ENCODE measurements around the gene SFRP2.

SFRP2 gene, protein sequence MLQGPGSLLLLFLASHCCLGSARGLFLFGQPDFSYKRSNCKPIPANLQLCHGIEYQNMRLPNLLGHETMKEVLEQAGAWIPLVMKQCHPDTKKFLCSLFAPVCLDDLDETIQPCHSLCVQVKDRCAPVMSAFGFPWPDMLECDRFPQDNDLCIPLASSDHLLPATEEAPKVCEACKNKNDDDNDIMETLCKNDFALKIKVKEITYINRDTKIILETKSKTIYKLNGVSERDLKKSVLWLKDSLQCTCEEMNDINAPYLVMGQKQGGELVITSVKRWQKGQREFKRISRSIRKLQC

DNA sequence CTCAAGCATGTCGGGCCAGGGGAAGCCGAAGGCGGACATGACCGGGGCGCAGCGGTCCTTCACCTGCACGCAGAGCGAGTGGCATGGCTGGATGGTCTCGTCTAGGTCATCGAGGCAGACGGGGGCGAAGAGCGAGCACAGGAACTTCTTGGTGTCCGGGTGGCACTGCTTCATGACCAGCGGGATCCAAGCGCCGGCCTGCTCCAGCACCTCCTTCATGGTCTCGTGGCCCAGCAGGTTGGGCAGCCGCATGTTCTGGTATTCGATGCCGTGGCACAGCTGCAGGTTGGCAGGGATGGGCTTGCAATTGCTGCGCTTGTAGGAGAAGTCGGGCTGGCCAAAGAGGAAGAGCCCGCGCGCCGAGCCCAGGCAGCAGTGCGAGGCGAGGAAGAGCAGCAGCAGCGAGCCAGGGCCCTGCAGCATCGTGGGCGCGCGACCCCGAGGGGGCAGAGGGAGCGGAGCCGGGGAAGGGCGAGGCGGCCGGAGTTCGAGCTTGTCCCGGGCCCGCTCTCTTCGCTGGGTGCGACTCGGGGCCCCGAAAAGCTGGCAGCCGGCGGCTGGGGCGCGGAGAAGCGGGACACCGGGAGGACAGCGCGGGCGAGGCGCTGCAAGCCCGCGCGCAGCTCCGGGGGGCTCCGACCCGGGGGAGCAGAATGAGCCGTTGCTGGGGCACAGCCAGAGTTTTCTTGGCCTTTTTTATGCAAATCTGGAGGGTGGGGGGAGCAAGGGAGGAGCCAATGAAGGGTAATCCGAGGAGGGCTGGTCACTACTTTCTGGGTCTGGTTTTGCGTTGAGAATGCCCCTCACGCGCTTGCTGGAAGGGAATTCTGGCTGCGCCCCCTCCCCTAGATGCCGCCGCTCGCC is at the start of gene SFRP2:
Gene SFRP2, minus strand, starts transcription at position 671 of the 864 bp plus-strand sequence. Its CDS starts 248 bp downstream, at position 423.
- no peak for DNase-seq (ENCODE audit: low spot score)

GRCh38 chr4:153838564-153838963 is 49.7 kb upstream of the SFRP2 start:
- no peak for DNase-seq (ENCODE audit: low spot score)

DNA sequence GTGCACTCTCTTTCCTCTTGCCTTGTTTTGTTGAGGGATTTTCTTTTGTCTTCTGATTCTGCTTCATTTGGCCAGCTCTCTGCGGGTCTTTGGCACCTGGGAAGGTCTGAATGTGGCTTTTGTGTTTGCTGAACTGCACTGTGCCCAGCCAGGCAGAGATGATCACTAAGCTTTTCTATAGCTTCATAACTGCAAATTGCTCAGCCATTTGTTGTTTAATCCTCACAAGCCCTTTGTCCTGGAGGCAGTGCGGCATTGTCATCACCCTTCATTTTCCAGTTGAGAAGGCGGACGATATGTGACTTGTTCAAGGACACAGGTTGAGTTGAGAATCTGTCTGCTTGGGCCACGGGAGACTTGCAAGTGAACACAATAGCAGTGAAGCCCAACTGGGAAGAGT is 46.0 kb upstream of the SFRP2 start:
- no peak for DNase-seq (ENCODE audit: low spot score)

DNA sequence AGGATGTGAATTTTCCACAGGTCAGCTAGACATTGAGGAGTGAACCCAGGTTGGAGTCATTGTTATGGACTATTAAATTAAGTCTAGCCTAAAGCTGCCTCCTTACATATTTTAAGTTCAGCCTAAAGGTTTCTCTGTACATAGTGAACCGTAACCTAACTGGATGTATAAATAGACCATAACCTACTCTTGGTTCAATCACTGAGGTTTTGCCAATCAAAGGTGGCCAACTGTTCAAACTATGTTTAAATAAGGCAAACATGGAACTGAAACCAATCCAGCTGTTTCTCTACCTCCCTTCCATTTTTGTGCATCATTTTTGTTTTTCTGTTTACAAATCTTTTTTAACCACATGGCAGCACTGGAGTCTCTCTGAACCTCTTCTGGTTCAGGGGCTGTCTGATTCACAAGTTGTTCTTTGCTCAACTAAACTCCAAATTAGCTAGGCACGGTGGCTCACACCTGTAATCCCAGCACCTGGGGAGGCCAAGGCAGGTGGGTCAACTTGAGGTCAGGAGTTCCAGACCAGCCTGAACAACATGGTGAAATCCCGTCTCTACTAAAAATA is 43.9 kb upstream of the SFRP2 start:
- DNase-seq (ENCODE audit: low spot score): no peak

DNA sequence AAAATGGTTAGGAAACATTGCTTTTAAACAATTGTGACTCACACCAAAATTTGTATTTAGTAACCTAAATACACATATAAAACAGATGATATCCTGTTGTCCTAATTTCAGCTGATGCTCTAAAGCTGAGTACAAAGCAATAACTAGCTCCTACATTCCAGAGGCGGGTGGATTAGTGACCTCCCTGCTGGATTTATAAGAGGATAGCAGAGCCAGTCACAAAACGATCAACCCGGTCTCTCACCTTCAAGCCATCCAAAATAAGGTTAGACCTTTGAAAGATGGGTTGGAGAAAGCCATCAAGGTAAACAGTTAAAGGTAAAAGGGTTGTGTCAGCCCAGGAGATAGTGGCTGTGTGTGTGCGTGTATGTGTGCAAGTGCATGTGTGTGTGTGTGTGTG is 43.2 kb upstream of the SFRP2 start:
- no peak for DNase-seq (ENCODE audit: low spot score)

GRCh38 chr4:153831245-153831644 is 42.4 kb upstream of the SFRP2 start:
- no peak for DNase-seq (ENCODE audit: low spot score)

GRCh38 chr4:153825691-153826090 is 36.8 kb upstream of the SFRP2 start:
- DNase-seq (ENCODE audit: low spot score): no peak

DNA sequence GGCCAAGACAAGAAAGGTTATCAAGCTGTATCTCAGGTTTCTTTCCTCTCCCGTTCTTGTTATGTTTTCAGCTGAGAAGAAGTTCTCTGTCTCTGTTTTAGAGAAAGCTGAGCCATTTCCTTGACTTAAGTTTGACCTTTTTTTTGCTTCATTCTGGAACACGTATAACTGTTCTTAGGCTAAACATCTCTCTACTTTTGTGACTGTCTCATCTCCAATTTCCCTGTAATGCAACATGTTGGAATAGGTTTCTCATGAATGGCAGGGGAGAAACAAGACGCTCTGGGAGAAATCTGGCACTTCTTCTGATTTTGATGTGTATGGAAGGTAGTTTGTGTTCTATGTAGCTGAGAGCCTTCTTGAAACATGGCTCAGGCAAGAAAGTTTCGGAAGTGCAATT is 36.2 kb upstream of the SFRP2 start:
- DNase-seq (ENCODE audit: low spot score): no peak

DNA sequence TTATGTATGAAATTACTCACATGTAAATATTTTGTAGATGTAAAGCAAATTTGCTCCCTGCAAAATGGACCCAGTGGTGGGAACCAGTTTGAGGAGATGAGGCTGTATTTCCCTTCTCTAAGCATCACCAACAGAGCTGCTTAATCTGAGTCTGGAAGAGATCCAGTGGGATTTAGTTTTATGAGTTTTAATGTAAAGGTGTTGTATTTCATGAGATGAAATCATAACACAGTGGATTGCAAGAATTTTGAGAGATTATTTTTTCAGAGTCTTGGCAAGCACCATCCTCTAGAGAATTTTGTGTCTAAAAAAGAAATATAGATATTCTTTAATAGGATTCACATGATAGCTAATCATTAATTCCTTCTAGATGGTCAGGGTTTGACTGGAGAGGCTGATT is 35.6 kb upstream of the SFRP2 start:
- DNase-seq (ENCODE audit: low spot score): no peak

DNA sequence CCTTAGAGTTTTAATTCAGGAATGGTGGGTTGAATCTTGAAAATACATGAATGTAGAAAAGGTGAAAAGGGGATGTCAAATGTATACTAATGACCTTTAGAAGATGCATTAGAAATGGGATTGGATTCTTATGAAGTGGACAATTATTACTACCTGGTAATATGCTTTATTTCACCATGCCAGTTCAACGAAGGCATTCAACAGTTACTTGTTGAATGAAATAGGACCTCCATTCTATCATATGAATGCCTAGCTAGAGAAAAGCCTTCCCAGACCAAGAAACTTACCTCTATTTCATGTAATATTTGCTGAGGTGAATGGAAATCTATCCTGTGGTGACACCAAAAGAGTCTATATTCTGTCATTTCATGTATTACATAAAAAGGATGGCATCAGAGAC is 34.6 kb upstream of the SFRP2 start:
- no peak for DNase-seq (ENCODE audit: low spot score)

DNA sequence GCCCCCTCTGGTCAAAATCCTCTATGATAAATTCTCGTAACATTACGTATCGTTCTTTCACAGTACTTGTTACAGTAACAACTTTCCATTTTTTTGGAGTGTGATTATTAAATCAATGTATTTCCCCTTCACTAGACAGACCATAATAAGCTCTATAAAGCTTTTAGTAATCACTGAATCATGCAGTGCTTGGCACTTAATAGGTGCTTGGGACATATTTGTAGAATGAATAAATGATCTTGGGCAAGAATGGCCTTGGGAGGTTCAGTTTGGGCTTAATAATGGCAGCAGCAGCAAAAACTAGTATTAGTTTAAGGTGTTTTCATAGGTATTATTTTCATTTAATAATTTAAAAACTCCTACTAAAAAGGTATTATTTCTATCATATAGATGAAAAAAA is 33.4 kb upstream of the SFRP2 start:
- DNase-seq (ENCODE audit: low spot score): no peak

DNA sequence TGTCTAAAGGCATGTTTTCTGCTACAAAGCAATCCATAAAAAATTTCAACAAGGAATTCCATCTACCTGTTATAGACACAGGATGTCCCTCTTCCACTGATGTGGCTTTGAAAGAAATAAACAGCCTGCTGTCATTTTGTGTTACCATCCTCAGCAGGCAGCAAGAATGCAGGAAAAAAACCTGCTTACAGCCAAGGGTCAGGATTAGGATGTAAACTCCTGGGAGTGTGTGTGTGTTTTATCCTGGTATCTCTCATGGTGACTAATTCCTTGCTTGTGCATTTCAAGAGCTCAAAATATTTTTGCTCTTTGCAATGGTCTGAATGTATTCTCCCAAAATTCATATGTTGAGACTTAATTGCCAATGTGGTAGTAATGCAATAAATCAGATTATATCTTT is 28.6 kb upstream of the SFRP2 start:
- no peak for DNase-seq (ENCODE audit: low spot score)

- DNase-seq (ENCODE audit: low spot score): no peak
Observed at GRCh38 chr4:153816542-153816941, 27.7 kb upstream of the SFRP2 start.

DNA sequence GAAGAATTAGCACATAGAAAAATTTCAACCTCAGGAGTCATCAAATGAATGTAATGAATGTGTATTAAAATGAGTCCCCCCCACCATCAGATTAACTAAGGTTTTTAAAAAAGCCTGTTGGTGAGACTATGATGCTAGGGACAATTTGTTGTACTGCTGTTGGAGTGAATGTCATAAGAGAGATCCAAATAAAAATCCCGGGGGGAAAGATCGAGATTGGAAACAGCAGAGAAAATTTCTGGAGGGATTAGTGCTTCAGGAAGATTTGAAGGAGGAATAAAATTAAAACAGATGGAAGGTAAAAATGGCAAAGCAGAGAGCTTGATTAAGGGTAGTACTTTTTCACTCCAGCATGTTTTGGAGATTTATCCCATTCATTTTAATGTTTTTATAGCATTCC is 25.9 kb upstream of the SFRP2 start:
- no peak for DNase-seq (ENCODE audit: low spot score)

DNA sequence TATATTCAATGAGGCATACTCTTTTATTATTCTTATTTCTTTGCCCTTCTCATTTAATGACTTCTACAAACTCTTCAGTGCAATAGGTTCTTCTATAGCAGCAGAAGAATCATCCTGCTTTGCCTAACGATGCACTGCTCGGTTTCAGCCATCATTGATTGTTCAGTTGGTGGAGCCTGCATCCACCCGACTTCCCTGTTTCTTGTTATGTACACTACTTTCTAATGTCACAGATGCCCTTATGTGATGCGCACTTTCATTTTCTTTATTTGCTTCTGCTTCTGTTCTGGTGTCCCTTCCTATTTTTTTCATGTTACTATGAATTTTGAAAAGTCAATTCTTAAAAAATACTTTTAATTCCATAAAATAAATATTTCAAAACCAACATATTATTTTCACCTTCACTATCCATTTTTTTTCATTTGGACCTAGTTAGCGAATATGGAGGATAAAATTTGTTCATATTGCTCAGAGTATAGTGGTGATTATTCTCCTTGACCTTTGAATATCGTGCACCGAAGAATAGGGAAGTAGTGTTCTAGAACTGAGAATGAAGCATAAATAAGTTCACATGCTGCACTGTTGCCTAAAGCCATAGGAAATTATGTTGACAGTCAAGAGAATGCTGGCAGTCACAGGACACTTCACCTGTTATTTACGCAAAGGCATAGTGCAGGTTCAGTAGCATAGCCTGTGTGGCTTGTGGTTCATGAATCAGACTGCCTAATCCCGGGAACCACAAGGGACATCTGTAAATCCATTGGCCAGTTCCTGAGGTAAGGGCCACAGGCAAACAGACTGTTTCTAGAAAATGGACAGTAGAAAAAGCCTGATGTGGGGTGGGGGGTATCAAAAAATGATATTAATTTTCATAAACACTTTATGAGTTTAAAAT is 21.3 kb upstream of the SFRP2 start:
- DNase-seq (ENCODE audit: low spot score): no peak

DNA sequence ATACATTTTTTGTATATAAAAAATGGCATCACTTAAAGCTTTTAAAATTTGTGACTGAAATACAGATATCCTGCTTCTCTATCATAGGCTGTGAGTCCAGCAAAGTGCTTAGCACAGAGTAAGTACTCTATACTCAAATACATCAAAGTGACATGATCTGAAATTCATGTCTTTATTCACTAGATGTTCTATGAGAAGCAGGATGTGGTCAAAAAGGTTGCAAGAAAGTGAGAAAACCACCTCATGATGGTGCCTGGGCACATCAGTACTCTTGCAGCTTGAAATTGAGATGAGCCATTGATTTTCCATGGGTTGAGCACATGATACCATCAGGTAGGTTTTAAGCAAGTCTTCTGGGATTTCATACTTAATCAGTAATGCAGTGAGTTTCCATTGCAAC is 20.4 kb upstream of the SFRP2 start:
- DNase-seq (ENCODE audit: low spot score): no peak

DNA sequence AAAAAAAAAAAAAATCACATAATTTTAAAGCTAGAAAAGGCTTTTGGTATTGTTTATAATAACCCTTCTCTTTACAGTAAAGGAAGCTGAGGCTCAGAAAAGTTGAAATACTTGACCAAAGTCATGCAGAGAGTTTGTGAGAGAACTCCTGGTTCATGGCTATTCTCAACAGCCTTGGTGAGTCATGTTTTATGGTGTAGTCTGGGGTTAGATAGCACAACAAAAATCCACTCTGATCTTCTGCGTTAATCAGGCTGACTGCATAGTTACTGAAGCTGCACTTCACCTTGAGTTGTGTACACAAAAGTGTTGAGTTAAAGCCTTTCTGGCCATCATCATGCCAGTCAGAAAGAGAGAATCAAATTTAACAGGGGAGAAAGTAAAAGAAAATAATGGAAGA is 19.3 kb upstream of the SFRP2 start:
- DNase-seq (ENCODE audit: low spot score): no peak

DNA sequence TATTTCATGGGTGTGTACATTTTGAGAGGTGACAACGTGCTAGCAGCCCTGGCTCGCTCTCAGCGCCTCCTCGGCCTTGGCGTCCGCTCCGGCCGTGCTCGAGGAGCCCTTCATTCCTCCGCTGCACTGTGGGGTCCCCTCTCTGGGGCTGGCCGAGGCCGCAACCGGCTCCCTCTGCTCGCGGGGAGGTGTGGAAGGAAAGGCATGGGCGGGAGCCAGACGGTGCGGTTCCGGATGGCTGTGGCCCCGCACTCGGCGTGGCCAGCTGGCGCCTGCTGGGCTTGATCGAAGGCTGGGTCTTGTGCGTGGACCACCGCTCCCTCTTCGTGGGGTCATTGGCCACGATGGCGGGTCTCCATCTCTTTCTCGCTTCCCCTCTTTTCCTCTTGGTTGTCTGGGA is 17.2 kb upstream of the SFRP2 start:
- no peak for DNase-seq (ENCODE audit: low spot score)

- DNase-seq (ENCODE audit: low spot score): no peak
Observed at GRCh38 chr4:153804722-153805121, 15.8 kb upstream of the SFRP2 start.

DNA sequence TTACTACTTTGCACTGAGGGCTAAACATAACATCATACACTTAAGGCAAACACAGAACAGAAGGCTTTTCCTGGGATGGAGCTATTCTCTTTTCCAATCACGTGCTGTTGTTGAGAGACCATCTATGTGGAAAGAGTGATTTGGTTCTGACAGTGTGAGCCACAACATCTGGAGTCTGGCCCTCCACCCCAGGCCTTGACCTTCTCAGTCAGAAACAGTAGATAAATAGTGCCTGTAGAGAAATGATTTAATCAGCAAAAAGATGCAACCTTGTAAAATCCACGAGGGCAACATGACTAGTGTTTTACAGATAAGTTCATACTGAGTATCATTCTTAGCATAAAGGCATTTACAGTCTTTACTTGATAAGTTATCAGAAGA is 10.8 kb upstream of the SFRP2 start:
- DNase-seq (ENCODE audit: low spot score): no peak

- no peak for DNase-seq (ENCODE audit: low spot score)
Observed at GRCh38 chr4:153798901-153799693, 10.2 kb upstream of the SFRP2 start.

Measured in AG08396 (cell line).